ENCODE data around the gene NT5DC2. TPM values are rescaled to one million over a fixed set of nuclear protein-coding genes. Genes with fewer than 3 reads are reported as not detected.

The NT5DC2 gene
- total RNA-seq, 1 donor from 2014 or later, result 309 TPM

DNA sequence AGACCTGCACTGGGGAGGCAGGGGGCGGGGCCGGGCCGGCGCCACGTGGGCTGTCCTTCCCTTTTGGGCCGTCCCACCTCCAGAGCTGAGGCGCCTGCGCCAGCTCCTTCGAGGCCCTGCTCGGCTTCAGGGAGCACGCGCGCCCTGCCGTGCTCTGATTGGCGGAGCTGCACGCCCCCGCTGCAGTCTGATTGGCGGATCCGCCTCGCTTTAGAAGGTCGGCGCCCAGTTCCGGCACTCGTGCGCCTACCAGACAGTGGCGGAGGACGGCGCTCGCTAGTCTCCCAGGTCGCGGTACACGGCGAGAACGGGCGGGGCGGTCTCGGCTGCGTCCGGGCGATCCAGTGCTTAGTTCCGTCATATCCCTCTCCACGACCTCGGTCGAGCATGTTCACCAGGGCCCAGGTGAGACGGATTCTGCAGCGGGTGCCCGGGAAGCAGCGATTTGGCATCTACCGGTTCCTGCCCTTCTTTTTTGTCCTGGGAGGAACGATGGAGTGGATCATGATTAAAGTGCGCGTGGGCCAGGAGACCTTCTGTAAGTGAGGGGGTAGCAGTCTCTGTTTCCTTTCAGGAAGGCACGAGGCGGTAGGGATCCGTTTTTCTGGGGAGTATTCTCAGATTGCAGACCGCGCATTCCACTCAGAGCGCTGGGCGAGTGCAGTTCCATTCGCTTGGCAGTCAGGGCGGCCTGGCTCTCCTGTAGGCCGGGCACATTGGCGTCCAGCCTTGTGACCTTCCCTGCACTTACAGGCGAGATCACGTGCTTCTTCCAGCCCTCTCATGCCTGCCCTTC is 2.9 kb upstream of the NT5DC2 start, which contains the start of gene UQCC5:
Gene UQCC5, plus strand, starts transcription at position 237 of the 796 bp plus-strand sequence. Its CDS starts 151 bp downstream, at position 388.
- Mint-ChIP-seq H3K27ac (ENCODE audit: unreplicated experiment) (peak within 1 kb of the TSS; percentile 97), H3K27me3 (ENCODE audit: low read depth) (no peaks in the 10 kb centered on the region), H3K36me3 (ENCODE audit: low read depth) (peaks cover 12% of the 10 kb centered on the region), H3K4me1 (ENCODE audit: low read depth) (peaks cover 62% of the 10 kb centered on the region), H3K4me3 (ENCODE audit: unreplicated experiment) (peak within 1 kb of the TSS; percentile 98), H3K9me3 (ENCODE audit: low read depth) (no peaks in the 10 kb centered on the region)
- peak; percentile 100 for DNase-seq (ENCODE audit: low spot score)
- TF ChIP-seq, protein P1, sequence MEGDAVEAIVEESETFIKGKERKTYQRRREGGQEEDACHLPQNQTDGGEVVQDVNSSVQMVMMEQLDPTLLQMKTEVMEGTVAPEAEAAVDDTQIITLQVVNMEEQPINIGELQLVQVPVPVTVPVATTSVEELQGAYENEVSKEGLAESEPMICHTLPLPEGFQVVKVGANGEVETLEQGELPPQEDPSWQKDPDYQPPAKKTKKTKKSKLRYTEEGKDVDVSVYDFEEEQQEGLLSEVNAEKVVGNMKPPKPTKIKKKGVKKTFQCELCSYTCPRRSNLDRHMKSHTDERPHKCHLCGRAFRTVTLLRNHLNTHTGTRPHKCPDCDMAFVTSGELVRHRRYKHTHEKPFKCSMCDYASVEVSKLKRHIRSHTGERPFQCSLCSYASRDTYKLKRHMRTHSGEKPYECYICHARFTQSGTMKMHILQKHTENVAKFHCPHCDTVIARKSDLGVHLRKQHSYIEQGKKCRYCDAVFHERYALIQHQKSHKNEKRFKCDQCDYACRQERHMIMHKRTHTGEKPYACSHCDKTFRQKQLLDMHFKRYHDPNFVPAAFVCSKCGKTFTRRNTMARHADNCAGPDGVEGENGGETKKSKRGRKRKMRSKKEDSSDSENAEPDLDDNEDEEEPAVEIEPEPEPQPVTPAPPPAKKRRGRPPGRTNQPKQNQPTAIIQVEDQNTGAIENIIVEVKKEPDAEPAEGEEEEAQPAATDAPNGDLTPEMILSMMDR (IDR thresholded peaks at IDR 0.05), result peak; percentile 20

DNA sequence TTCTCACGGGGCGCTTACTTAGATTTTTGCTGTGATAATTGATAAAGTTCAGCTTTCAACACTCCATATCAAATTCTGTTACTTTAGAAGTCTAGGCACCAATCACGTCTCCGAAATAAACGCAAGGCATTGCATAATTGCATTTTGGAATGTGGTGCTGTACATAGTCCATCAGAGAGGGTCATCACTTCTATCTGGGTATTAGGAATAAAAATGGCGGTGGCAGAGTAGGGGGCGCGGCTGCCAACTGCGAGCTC is 2.4 kb upstream of the NT5DC2 start:
- TF ChIP-seq, protein P1 (IDR thresholded peaks at IDR 0.05), result no peak
- Mint-ChIP-seq H3K36me3 (ENCODE audit: low read depth) (peaks cover 12% of the 10 kb centered on the region), H3K27ac (ENCODE audit: unreplicated experiment) (peak overlapping the region; percentile 87), H3K4me3 (ENCODE audit: unreplicated experiment) (peak overlapping the region; percentile 98), H3K4me1 (ENCODE audit: low read depth) (peaks cover 66% of the 10 kb centered on the region), H3K27me3 (ENCODE audit: low read depth) (no peaks in the 10 kb centered on the region), H3K9me3 (ENCODE audit: low read depth) (no peaks in the 10 kb centered on the region)
- no peak for DNase-seq (ENCODE audit: low spot score)

DNA sequence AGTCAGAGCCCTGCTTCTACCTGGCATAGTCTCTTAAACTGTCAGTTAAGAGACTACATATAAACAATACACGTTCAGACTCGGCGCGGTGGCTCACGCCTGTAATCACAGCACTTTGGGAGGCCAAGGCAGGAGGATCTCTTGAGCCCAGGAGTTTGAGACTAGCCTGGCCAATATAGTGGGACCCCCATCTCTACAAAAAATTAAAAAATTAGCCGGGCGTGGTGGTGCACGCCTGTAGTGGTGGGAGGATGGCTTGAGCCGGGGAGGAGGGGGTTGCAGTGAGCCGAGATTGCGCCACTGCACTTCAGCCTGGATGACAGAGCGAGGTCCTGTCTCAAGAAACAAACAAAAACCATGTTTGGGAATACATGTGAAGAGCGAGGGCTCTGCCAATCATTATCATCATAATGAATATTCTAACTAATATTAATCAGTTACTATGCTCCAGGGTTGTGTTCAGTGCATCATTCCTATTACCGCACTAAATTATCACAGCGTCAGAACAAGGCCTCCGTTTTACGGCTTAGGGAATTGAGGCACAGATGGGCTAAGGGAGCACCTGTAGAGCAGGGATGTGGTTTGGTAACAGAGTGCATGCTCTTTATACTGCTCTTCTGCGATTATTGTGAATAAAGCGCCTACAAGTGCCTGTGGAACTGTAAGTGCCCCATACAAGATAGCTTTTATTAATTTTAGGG is 1.9 kb upstream of the NT5DC2 start:
- DNase-seq (ENCODE audit: low spot score), result no peak
- H3K27ac Mint-ChIP-seq (ENCODE audit: unreplicated experiment), result peak overlapping the region; percentile 87
- H3K4me3 Mint-ChIP-seq (ENCODE audit: unreplicated experiment), result peak overlapping the region; percentile 98
- H3K36me3 Mint-ChIP-seq (ENCODE audit: low read depth), result peaks cover 11% of the 10 kb centered on the region
- TF ChIP-seq, protein P1 (IDR thresholded peaks at IDR 0.05), result no peak
- no peaks in the 10 kb centered on the region for H3K27me3 Mint-ChIP-seq (ENCODE audit: low read depth)
- peaks cover 64% of the 10 kb centered on the region for H3K4me1 Mint-ChIP-seq (ENCODE audit: low read depth)
- H3K9me3 Mint-ChIP-seq (ENCODE audit: low read depth), result no peaks in the 10 kb centered on the region

DNA sequence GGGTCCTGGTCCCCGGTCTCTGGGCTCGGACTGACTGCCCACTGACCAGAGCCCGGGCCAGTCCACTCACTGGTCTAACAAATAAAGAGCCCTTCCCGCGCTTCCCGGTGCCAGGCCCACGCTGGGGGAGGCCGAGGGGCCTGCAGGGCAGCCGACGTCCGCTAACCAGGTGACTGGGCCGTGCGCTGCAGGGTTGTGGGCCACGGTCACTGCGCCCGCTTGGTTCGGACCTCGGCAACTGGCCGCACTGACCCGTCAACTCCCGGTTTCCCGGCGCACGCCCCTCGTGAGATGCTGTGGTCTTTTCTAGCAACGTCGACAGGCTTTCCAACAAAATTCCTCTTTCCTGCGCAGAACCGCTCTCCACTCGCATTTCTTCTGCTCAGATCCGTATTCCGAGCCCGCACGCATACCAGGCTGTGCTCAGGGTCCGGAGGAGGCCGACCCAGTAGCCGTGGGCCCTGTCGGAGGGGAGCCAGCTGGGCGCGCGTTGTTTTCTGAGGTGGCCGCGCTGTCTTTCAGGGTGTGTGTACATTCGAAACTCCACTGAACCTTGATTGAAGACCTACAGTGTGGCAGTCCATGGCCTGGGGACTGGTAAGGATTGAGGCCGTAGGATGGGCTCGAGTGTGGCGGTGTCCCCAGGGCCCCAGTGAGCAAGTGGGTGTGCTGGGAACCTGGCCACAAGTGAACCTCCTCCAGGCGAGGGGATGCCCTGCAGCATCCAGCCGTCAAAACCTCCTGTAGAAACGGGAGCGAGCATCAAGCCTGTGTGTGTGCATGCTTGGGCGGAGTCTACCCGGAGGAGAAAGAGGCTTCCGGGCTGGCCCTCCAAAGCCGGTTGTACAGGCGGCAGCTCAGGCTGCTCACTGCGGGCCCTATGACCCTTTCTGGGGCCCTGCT is 875 bp upstream of the NT5DC2 start:
- Mint-ChIP-seq H3K27me3 (ENCODE audit: low read depth) (no peaks in the 10 kb centered on the region), H3K36me3 (ENCODE audit: low read depth) (peaks cover 9% of the 10 kb centered on the region), H3K4me3 (ENCODE audit: unreplicated experiment) (peak overlapping the region; percentile 83), H3K27ac (ENCODE audit: unreplicated experiment) (peak overlapping the region; percentile 88), H3K4me1 (ENCODE audit: low read depth) (peaks cover 59% of the 10 kb centered on the region), H3K9me3 (ENCODE audit: low read depth) (no peaks in the 10 kb centered on the region)
- DNase-seq (ENCODE audit: low spot score), result peak; percentile 90
- TF ChIP-seq, protein P1 (IDR thresholded peaks at IDR 0.05), result no peak
